ENCODE data around the gene NPW. TPM values are rescaled to one million over a fixed set of nuclear protein-coding genes. Genes with fewer than 3 reads are reported as not detected.

Gene NPW
- total and polyA plus RNA-seq, 2 experiments from 2014 or later: 3.0 TPM; not detected in 1

DNA sequence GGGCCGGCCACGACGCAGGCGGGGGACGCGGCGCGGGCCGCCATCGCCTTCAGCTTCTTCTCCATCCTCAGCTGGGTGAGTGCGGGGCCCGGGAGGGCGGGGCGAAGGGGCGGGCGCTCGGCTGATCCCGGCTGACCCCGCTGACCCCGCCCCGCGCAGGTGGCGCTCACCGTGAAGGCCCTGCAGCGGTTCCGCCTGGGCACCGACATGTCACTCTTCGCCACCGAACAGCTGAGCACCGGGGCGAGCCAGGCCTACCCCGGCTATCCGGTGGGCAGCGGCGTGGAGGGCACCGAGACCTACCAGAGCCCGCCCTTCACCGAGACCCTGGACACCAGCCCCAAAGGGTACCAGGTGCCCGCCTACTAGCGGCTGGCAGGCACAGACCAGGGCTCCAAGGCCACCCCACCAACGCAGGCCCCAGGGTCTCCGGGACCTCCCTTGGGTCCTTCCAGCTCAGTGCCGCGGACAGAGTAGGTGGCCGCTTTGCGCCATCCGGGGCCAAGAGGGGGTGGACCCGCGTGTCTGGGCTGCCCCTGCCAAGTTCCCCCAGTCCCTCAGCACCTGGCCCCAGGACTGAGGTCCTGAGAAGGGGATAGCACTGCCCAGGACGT is 26.8 kb upstream of the NPW start:
- Histone ChIP-seq H3K4me1 (ENCODE audit: insufficient read depth) (peaks cover 18% of the 10 kb centered on the region), H3K4me2 (ENCODE audit: unreplicated experiment) (no peak overlapping the region), H3K36me3 (ENCODE audit: low read depth) (0 out of 2 replicates have a peak, but pooled peaks cover 3% of the 10 kb centered on the region), H2AFZ (0 out of 2 replicates have a peak overlapping the region, but pooled peaks have one; percentile 49), H3F3A (ENCODE audit: insufficient read depth) (peaks cover 37% of the 10 kb centered on the region), H3K79me2 (ENCODE audit: insufficient read depth) (no peaks in the 10 kb centered on the region), H3K27ac (no peak overlapping the region), H3K4me3 (no peak overlapping the region), H3K9ac (no peak overlapping the region), H3K9me2 (ENCODE audit: insufficient read depth) (no peaks in the 10 kb centered on the region), H3K27me3 (replicated peaks; ENCODE audit: insufficient read depth) (peaks cover 21% of the 10 kb centered on the region; the same call in 1 of the 2 replicates), H3K9me3 (ENCODE audit: low read depth) (no peaks in the 10 kb centered on the region), H4K20me1 (ENCODE audit: insufficient read depth) (no peaks in the 10 kb centered on the region; the same call in 1 of the 2 replicates)
- in situ Hi-C loops (cut with MboI): no loop called here
- TF ChIP-seq EZH2 (IDR thresholded peaks at IDR 0.05; ENCODE audit: insufficient read depth, poor library complexity, severe bottlenecking): no peak
- TF ChIP-seq EZH2phosphoT487 (IDR thresholded peaks at IDR 0.05; ENCODE audit: insufficient read depth, low read depth): no peak
- WGBS, 2 experiments (ENCODE audit: low coverage in 1 of 2, low lambda C conversion rate in 2 of 2, missing lambda C conversion rate in 2 of 2): 62 to 78% methylated on average over 15 to 50 of the region's 50 CpGs
- DNase-seq: no peak

DNA sequence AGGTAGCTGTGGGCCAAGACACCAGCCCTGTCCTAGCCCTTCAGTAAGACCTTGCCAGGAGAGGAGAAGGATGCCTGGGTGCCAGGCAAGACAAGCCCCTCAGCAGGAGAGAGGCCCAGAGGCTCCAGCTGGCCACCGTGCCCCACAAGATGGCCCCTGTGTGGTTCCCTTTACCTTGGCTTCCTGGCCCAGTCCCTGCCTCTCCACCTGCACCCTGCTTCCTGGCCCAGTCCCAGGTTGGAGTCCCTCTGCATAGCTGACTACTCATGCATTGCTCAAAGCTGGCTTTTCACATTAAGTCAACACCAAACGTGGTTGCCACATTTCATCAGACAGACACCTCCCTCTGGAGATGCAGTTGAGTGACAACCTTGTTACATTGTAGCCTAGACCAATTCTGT is 25.9 kb upstream of the NPW start:
- no peaks in the 10 kb centered on the region for H3K9me2 ChIP-seq (ENCODE audit: insufficient read depth)
- H3K4me3 ChIP-seq: no peak overlapping the region
- TF ChIP-seq EZH2 (IDR thresholded peaks at IDR 0.05; ENCODE audit: insufficient read depth, poor library complexity, severe bottlenecking): no peak
- no peak for TF ChIP-seq EZH2phosphoT487 (IDR thresholded peaks at IDR 0.05; ENCODE audit: insufficient read depth, low read depth)
- H2AFZ ChIP-seq: no peak overlapping the region
- no peaks in the 10 kb centered on the region for H3K79me2 ChIP-seq (ENCODE audit: insufficient read depth)
- H3K36me3 ChIP-seq (ENCODE audit: low read depth): peaks cover 3% of the 10 kb centered on the region
- in situ Hi-C loops (cut with MboI): no loop called here
- H4K20me1 ChIP-seq (ENCODE audit: insufficient read depth): no peaks in the 10 kb centered on the region; the same call in 1 of the 2 replicates
- WGBS, 2 experiments (ENCODE audit: low coverage in 1 of 2, low lambda C conversion rate in 2 of 2, missing lambda C conversion rate in 2 of 2): 61 to 63% methylated on average over 2 of the region's 2 CpGs
- H3K9me3 ChIP-seq (ENCODE audit: low read depth): no peaks in the 10 kb centered on the region
- H3K27me3 ChIP-seq (replicated peaks; ENCODE audit: insufficient read depth): peaks cover 18% of the 10 kb centered on the region; the same call in 1 of the 2 replicates
- peak; percentile 66 for DNase-seq
- H3F3A ChIP-seq (ENCODE audit: insufficient read depth): peaks cover 46% of the 10 kb centered on the region
- H3K4me2 ChIP-seq (ENCODE audit: unreplicated experiment): no peak overlapping the region
- H3K9ac ChIP-seq: no peak overlapping the region
- peaks cover 24% of the 10 kb centered on the region for H3K4me1 ChIP-seq (ENCODE audit: insufficient read depth)
- H3K27ac ChIP-seq: no peak overlapping the region

DNA sequence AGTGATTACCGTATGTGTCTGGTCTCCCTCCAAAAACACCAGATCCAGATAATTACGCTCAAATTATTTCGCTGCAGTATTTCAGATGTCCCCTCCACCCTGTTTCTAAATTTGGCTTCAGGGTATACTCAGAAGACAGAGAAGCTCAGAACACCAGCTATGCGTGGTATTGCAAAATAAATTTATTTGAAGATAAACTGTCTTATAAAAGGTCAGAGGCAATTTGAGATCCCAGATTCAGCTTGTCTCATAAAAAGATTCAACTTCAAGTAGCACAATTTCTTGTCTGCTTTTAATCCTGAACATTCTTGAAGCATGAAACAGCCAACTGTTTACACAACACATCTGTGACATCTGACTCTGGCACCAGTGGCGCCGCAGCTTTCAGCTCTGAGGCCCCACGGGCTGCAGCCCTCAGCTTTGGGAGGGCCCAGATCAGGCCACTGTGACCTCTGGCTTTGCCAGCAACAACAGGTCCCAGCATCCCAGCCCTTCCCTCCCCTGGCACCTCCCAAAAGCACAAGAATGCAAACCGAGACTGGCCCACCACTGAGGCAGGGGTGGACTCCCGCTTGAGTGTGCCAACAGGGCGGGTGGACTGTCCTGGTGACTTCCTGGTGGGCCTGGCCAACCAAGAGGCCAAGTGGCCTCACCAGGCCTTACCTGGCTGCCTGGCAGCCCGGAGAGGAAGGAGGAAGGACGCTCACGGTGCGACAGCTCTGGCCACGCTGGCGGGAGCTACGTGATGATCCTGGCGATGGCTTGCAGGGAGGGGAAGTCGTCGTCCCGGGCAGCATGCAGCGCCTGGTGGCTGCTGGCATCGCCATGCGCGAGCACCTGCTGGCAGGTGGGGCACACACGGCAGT is 21.9 kb upstream of the NPW start:
- Histone ChIP-seq H3K9ac (peak overlapping the region; percentile 44), H3K36me3 (ENCODE audit: low read depth) (peaks cover 20% of the 10 kb centered on the region), H3K4me1 (ENCODE audit: insufficient read depth) (peaks cover 24% of the 10 kb centered on the region), H3K9me2 (ENCODE audit: insufficient read depth) (no peaks in the 10 kb centered on the region), H3K4me2 (ENCODE audit: unreplicated experiment) (peak overlapping the region; percentile 20), H3K4me3 (no peak overlapping the region), H2AFZ (no peak overlapping the region), H3K27ac (peak overlapping the region; percentile 67), H3K9me3 (ENCODE audit: low read depth) (no peaks in the 10 kb centered on the region), H3K27me3 (replicated peaks; ENCODE audit: insufficient read depth) (no peaks in the 10 kb centered on the region), H3F3A (ENCODE audit: insufficient read depth) (peaks cover 46% of the 10 kb centered on the region), H4K20me1 (ENCODE audit: insufficient read depth) (no peaks in the 10 kb centered on the region; the same call in 1 of the 2 replicates), H3K79me2 (ENCODE audit: insufficient read depth) (peaks cover 27% of the 10 kb centered on the region)
- no peak for TF ChIP-seq EZH2 (IDR thresholded peaks at IDR 0.05; ENCODE audit: insufficient read depth, poor library complexity, severe bottlenecking)
- no peak for TF ChIP-seq EZH2phosphoT487 (IDR thresholded peaks at IDR 0.05; ENCODE audit: insufficient read depth, low read depth)
- peak; percentile 82 for DNase-seq
- in situ Hi-C loops (cut with MboI): no loop called here
- 20 to 22% methylated on average over 24 to 26 of the region's 26 CpGs for WGBS, 2 experiments (ENCODE audit: low coverage in 1 of 2, low lambda C conversion rate in 2 of 2, missing lambda C conversion rate in 2 of 2)

DNA sequence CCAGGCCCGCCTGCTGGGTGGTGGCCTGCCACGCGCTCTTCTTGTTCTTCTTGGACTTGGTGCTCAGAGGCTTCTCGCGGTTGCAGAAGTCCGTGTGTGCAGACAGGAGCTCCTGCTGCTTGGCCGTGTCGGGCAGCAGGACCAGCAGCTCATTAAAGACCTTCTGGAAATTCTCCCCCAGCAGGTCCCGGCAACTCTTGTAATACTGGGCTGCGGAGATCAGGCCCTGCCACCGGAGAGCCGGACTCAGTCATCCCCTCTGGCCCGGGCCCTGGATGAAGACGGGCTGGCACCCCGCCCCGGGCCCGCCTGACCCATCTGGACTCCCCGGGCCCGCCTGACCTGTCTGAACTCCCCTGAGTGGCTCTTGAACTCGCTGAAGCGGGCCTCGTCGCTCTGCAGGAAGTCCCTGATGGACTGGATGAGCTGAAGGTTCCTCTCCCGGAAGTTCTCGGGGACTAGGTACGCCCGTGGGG is 21.2 kb upstream of the NPW start:
- peaks cover 20% of the 10 kb centered on the region for H3K36me3 ChIP-seq (ENCODE audit: low read depth)
- H3K9me2 ChIP-seq (ENCODE audit: insufficient read depth): no peaks in the 10 kb centered on the region
- H3K4me3 ChIP-seq: no peak overlapping the region
- H4K20me1 ChIP-seq (ENCODE audit: insufficient read depth): no peaks in the 10 kb centered on the region; the same call in 1 of the 2 replicates
- H3K27me3 ChIP-seq (replicated peaks; ENCODE audit: insufficient read depth): no peaks in the 10 kb centered on the region
- peak overlapping the region; percentile 67 for H3K27ac ChIP-seq
- no peak overlapping the region for H2AFZ ChIP-seq
- H3K4me1 ChIP-seq (ENCODE audit: insufficient read depth): peaks cover 24% of the 10 kb centered on the region
- H3K9me3 ChIP-seq (ENCODE audit: low read depth): no peaks in the 10 kb centered on the region
- peaks cover 34% of the 10 kb centered on the region for H3K79me2 ChIP-seq (ENCODE audit: insufficient read depth)
- no peak overlapping the region for H3K4me2 ChIP-seq (ENCODE audit: unreplicated experiment)
- TF ChIP-seq EZH2 (IDR thresholded peaks at IDR 0.05; ENCODE audit: insufficient read depth, poor library complexity, severe bottlenecking): no peak
- no peak for TF ChIP-seq EZH2phosphoT487 (IDR thresholded peaks at IDR 0.05; ENCODE audit: insufficient read depth, low read depth)
- peak overlapping the region; percentile 44 for H3K9ac ChIP-seq
- no peak for DNase-seq
- in situ Hi-C loops (cut with MboI): no loop called here
- WGBS, 2 experiments (ENCODE audit: low coverage in 1 of 2, low lambda C conversion rate in 2 of 2, missing lambda C conversion rate in 2 of 2): 79 to 86% methylated on average over 24 to 27 of the region's 27 CpGs
- peaks cover 43% of the 10 kb centered on the region for H3F3A ChIP-seq (ENCODE audit: insufficient read depth)

Data from GM23248 (cell line).